ENCODE results near the gene FLYWCH2. TPM values are rescaled to one million over a fixed set of nuclear protein-coding genes. Genes with fewer than 3 reads are reported as not detected.

FLYWCH2 gene
- total and polyA plus RNA-seq, 2 of the 8 experiments (the other 6 are each of a cell fraction or from before 2014, with no cell fraction given) = 16.4 to 30.7 TPM

DNA sequence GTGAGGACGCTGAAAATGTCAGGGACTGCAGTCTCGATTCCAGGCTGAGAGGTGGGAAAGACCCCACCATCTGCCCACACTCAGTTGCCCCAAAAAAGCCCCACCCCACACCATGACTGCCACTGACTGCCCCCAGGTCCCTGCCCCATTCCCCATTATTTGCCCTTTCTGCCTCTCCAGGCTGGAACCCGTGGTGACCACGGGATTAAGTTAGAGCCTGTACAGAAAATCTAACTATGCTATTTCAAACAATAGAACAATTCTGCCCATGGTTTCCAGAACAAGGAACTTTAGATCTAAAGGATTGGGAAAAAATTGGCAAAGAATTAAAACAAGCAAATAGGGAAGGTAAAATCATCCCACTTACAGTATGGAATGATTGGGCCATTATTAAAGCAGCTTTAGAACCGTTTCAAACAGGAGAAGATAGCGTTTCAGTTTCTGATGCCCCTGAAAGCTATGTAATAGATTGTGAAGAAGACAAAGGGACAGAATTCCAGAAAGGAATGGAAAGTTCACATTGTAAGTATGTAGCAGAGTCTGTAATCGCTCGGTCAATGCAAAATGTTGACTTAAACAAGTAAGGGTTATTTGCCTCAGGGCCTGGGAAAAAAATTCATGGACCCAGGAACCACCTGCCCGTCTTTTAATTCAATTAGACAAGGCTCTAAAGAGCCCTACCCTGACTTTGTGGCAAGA, 43.1 kb downstream of the FLYWCH2 start:
- POLR2A ChIA-PET (ENCODE audit: partially characterized antibody) = interaction anchor here (1.0 to 1.5 kb wide), 5 partner anchors 10 to 148 kb away, joined by 3 to 5 read pairs (median 3); partner anchors contain the start of gene FLYWCH1
- peak overlapping the region; percentile 5; the same call in 1 of the 2 replicates for H3K27ac ChIP-seq (ENCODE audit: low read depth, low read length)
- CTCF ChIA-PET (ENCODE audit: partially characterized antibody) = interaction anchor here (0.7 to 10.4 kb wide), 31 partner anchors 12 to 147 kb away, joined by 3 to 98 read pairs (median 5); partner anchors contain the start of genes FLYWCH1, FLYWCH2 and PRSS21

More for the DNA sequence above, 43.1 kb downstream of the FLYWCH2 start:
- Histone ChIP-seq H3K4me2 (ENCODE audit: insufficient read depth in 1 of 2, low read depth in 2 of 2, low read length in 2 of 2) (peak overlapping the region; percentile 57 to 78), H4K91ac (replicated peaks; ENCODE audit: insufficient read length, low read length) (no peak overlapping the region), H2AK5ac (ENCODE audit: low read depth, low read length) (no peak overlapping the region), H2BK15ac (ENCODE audit: low read length) (no peak overlapping the region), H3K79me2 (ENCODE audit: control insufficient read depth in 1 of 2, insufficient read depth in 2 of 2, low read length in 2 of 2) (no peaks in the 10 kb centered on the region), H2BK12ac (ENCODE audit: low read depth, low read length) (no peak overlapping the region), H3K9ac (replicated peaks in 1 of 4; ENCODE audit: extremely low read depth in 1 of 4, low read depth in 3 of 4, low read length in 3 of 4) (no peak overlapping the region), H3K36me3 (ENCODE audit: control insufficient read depth in 2 of 4, insufficient read depth in 4 of 4, low read length in 3 of 4) (peaks cover 0 to 3% (median 0%) of the 10 kb centered on the region in 4 experiments; a peak in 2 of 8 replicates), H2BK120ac (replicated peaks; ENCODE audit: low read depth, low read length) (no peak overlapping the region), H3K27me3 (replicated peaks in 1 of 4; ENCODE audit: control insufficient read depth in 3 of 4, extremely low read depth in 1 of 4, insufficient read depth in 3 of 4, low read length in 3 of 4) (no peaks in the 10 kb centered on the region), H3K4ac (replicated peaks; ENCODE audit: insufficient read length, low read depth, low read length) (no peak overlapping the region), H3K79me1 (ENCODE audit: low read depth, low read length) (0 out of 2 replicates have a peak, but pooled peaks cover 3% of the 10 kb centered on the region), H4K5ac (ENCODE audit: insufficient read length, low read depth, low read length) (peak overlapping the region; percentile 9), H3K4me1 (replicated peaks in 1 of 4; ENCODE audit: control insufficient read depth in 3 of 4, insufficient read depth in 4 of 4, low read length in 3 of 4) (peaks cover 4 to 15% (median 10%) of the 10 kb centered on the region in 4 experiments), H3K9me3 (ENCODE audit: insufficient read depth in 2 of 2, low read depth in 1 of 2, low read length in 1 of 2) (no peaks in the 10 kb centered on the region), H3K23ac (ENCODE audit: insufficient read length) (no peak overlapping the region), H3K56ac (replicated peaks; ENCODE audit: insufficient read length, low read depth, low read length) (no peak overlapping the region), H2BK5ac (ENCODE audit: low read depth, low read length) (no peak overlapping the region), H3K4me3 (ENCODE audit: extremely low read depth in 1 of 4, insufficient read depth in 2 of 4, low read depth in 3 of 4, low read length in 4 of 4) (peak overlapping the region in 2 of 4 experiments; percentile 3 to 49; a peak in 3 of 8 replicates), H4K8ac (ENCODE audit: extremely low read depth, insufficient read depth, low read length) (peak overlapping the region; percentile 76; the same call in 1 of the 2 replicates), H3K18ac (ENCODE audit: extremely low read depth, low read length) (no peak overlapping the region), H4K20me1 (replicated peaks in 1 of 2; ENCODE audit: control insufficient read depth in 1 of 2, insufficient read depth in 2 of 2, low read length in 2 of 2) (no peaks in the 10 kb centered on the region), H3K23me2 (ENCODE audit: low read depth, low read length) (no peaks in the 10 kb centered on the region; the same call in 1 of the 2 replicates), H2AFZ (ENCODE audit: low read length) (no peak overlapping the region), H3K14ac (ENCODE audit: insufficient read length) (no peak overlapping the region), H2BK20ac (ENCODE audit: low read length) (no peak overlapping the region)
- 88% methylated on average over 9 of the region's 9 CpGs; no CpG with 5 or more reads in 1 of the 2 experiments for WGBS, 2 experiments (ENCODE audit: extremely low coverage in 1 of 2, insufficient coverage in 1 of 2, insufficient read length in 1 of 2, insufficient replicate concordance in 2 of 2, low coverage in 1 of 2, low lambda C conversion rate in 2 of 2, missing lambda C conversion rate in 1 of 2)
- DNase-seq (ENCODE audit: low read depth in 1 of 2, low spot score in 2 of 2) (no peak), FAIRE-seq (no peak)
- TF ChIP-seq, protein P1, sequence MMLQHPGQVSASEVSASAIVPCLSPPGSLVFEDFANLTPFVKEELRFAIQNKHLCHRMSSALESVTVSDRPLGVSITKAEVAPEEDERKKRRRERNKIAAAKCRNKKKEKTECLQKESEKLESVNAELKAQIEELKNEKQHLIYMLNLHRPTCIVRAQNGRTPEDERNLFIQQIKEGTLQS (IDR thresholded peaks at IDR 0.05; ENCODE audit: insufficient read depth, low read depth, low read length) = no peak
- TF ChIP-seq POU5F1 (IDR thresholded peaks at IDR 0.05; ENCODE audit: low read depth, low read length) (no peak), TAF7 (optimal IDR thresholded peaks at IDR 0.05; ENCODE audit: borderline replicate concordance, low read depth, low read length) (no peak), TAF1 (IDR thresholded peaks at IDR 0.05; ENCODE audit: low read depth, low read length) (no peak)
- TF ChIP-seq, protein P2, sequence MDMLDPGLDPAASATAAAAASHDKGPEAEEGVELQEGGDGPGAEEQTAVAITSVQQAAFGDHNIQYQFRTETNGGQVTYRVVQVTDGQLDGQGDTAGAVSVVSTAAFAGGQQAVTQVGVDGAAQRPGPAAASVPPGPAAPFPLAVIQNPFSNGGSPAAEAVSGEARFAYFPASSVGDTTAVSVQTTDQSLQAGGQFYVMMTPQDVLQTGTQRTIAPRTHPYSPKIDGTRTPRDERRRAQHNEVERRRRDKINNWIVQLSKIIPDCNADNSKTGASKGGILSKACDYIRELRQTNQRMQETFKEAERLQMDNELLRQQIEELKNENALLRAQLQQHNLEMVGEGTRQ (IDR thresholded peaks at IDR 0.05; ENCODE audit: low read length) = no peak
